HepG2 (cell line): ENCODE data around the gene CA14. TPM values are rescaled to one million over a fixed set of nuclear protein-coding genes. Genes with fewer than 3 reads are reported as not detected.
A peak's percentile ranks its signal among the peaks of the same experiment; 100 is the strongest.

Source experiments
- GRHL1 ChIP-seq: sonication (generic); formaldehyde crosslinking; conservative IDR thresholded peaks from 2 replicates; pipeline ENCODE4 v1.8.0; 2022; ENCODE audit warnings: missing genetic modification reagents
- LRRFIP1 ChIP-seq: sonication (generic); formaldehyde crosslinking; conservative IDR thresholded peaks from 2 replicates; pipeline ENCODE4 v1.4.0; 2020; ENCODE audit warnings: missing genetic modification reagents
- MED8 ChIP-seq: sonication (generic); formaldehyde crosslinking; IDR thresholded peaks from 2 replicates; pipeline ENCODE4 v1.8.1; 2023; ENCODE audit warnings: mild to moderate bottlenecking, missing genetic modification reagents; ENCODE audit not compliant: insufficient replicate concordance
- MYPOP ChIP-seq: sonication (generic); formaldehyde crosslinking; IDR thresholded peaks from 2 replicates; pipeline ENCODE4 v1.8.1; 2023; ENCODE audit warnings: mild to moderate bottlenecking, moderate library complexity, missing genetic modification reagents
- PPARG ChIP-seq: conservative IDR thresholded peaks from 2 replicates; pipeline ENCODE4 v1.6.1; 2016; ENCODE audit warnings: missing biosample characterization, missing genetic modification reagents
- RFX1 ChIP-seq: fragments of 450-650 bp; IDR thresholded peaks from 2 replicates; pipeline ENCODE4 v1.6.1; 2017
- SRF ChIP-seq: IDR thresholded peaks from 2 replicates; pipeline ENCODE4 v1.6.1; 2011; ENCODE audit warnings: mild to moderate bottlenecking, low read depth, low read length, moderate library complexity
- SUZ12 ChIP-seq: fragments of 150-350 bp; IDR thresholded peaks from 2 replicates; pipeline ENCODE4 v1.6.1; 2014; ENCODE audit warnings: low read depth, low read length
- YEATS2 ChIP-seq: sonication (generic); formaldehyde crosslinking; IDR thresholded peaks from 2 replicates; pipeline ENCODE4 v1.4.0; 2020; ENCODE audit warnings: missing genetic modification reagents, borderline replicate concordance
- ZFP1 ChIP-seq: IDR thresholded peaks from 2 replicates; pipeline ENCODE4 v1.6.1; 2016
- ZFY ChIP-seq: sonication (generic); formaldehyde crosslinking; IDR thresholded peaks from 2 replicates; pipeline ENCODE4 v1.4.0; 2020; ENCODE audit warnings: missing genetic modification reagents
- ZNF12 ChIP-seq: sonication (generic); formaldehyde crosslinking; IDR thresholded peaks from 2 replicates; pipeline ENCODE4 v1.5.0; 2020; ENCODE audit warnings: missing genetic modification reagents
- ZNF138 ChIP-seq: sonication (generic); formaldehyde crosslinking; IDR thresholded peaks from 2 replicates; pipeline ENCODE4 v1.5.0; 2020; ENCODE audit warnings: mild to moderate bottlenecking, low read depth, missing genetic modification reagents
- ZNF142 ChIP-seq: sonication (generic); formaldehyde crosslinking; IDR thresholded peaks from 2 replicates; pipeline ENCODE4 v1.4.0; 2020; ENCODE audit warnings: missing genetic modification reagents
- ZNF234 ChIP-seq: sonication (generic); formaldehyde crosslinking; conservative IDR thresholded peaks from 2 replicates; pipeline ENCODE4 v1.5.1; 2020; ENCODE audit warnings: mild to moderate bottlenecking, missing genetic modification reagents
- ZNF317 ChIP-seq: sonication (generic); formaldehyde crosslinking; IDR thresholded peaks from 2 replicates; pipeline ENCODE4 v1.5.0; 2020; ENCODE audit warnings: mild to moderate bottlenecking, missing genetic modification reagents
- ZNF510 ChIP-seq: sonication (generic); formaldehyde crosslinking; IDR thresholded peaks from 2 replicates; pipeline ENCODE4 v1.4.0; 2020; ENCODE audit warnings: low read depth, mild to moderate bottlenecking, missing genetic modification reagents
- ZNF607 ChIP-seq: sonication (generic); formaldehyde crosslinking; IDR thresholded peaks from 2 replicates; pipeline ENCODE4 v1.5.1; 2020; ENCODE audit warnings: missing genetic modification reagents, mild to moderate bottlenecking, borderline replicate concordance
- ZNF720 ChIP-seq: sonication (generic); formaldehyde crosslinking; IDR thresholded peaks from 2 replicates; pipeline ENCODE4 v1.4.0; 2020; ENCODE audit warnings: missing genetic modification reagents
- polyA plus RNA-seq, 8 experiments: library from polyadenylated mRNA; depleted of rRNA in 3 of 8; stranded (reverse) in 7 of 8; unstranded in 1 of 8; fragments of >200 nt; fragmentation: Illumina TruSeq in 4 of 8; extraction: Trizol in 4 of 8; gene quantifications; 2 replicates each; pipeline versions ENCODE4 v1.2.1 to v1.2.3, GENCODE V29; 2011 to 2016; ENCODE audit warnings: low read depth in 4 of 8, missing spikeins in 1 of 8, mixed read lengths in 1 of 8; ENCODE audit not compliant: insufficient read depth in 1 of 8
- total RNA-seq, 5 experiments: library from RNA; depleted of rRNA; stranded (reverse); fragments of >200 nt; fragmentation: Illumina TruSeq; extraction: Trizol; gene quantifications; 2 replicates each; pipeline ENCODE4 v1.2.3, GENCODE V29; 2016; ENCODE audit warnings: low read depth in 1 of 5

Gene CA14
- total and polyA plus RNA-seq, 2 of the 13 experiments (the other 11 are each of a cell fraction or from before 2014, with no cell fraction given), result 2.4 to 8.5 TPM

- TF ChIP-seq MYPOP (CRISPR knock-in tag) (0 out of 2 replicates have a peak, but pooled peaks have one; percentile 31), PPARG (CRISPR knock-in tag) (no peak), ZNF142 (CRISPR knock-in tag) (0 out of 2 replicates have a peak, but pooled peaks have one; percentile 35), LRRFIP1 (CRISPR knock-in tag) (no peak), ZFP1 (CRISPR knock-in tag) (no peak), RFX1 (no peak), ZNF510 (CRISPR knock-in tag) (no peak), ZFY (CRISPR knock-in tag) (peak; percentile 80; the same call in 1 of the 2 replicates), ZNF317 (CRISPR knock-in tag) (0 out of 2 replicates have a peak, but pooled peaks have one; percentile 21), SRF (no peak), MED8 (CRISPR knock-in tag) (no peak), ZNF720 (no peak), SUZ12 (peak; percentile 57), YEATS2 (CRISPR knock-in tag) (peak; percentile 93; the same call in 1 of the 2 replicates), ZNF12 (CRISPR knock-in tag) (no peak), ZNF234 (CRISPR knock-in tag) (no peak), GRHL1 (CRISPR knock-in tag) (no peak), ZNF607 (CRISPR knock-in tag) (0 out of 2 replicates have a peak, but pooled peaks have one; percentile 54), ZNF138 (CRISPR knock-in tag) (no peak)
These were observed 11.3 kb downstream of the CA14 start, which contains the start of gene APH1A (continued) for GRCh38 chr1:150268705-150269403.
